MM.1S (cell line): ENCODE data around the gene CLEC3B.

Source experiments
- CTCF ChIP-seq: fragments of 300-600 bp; sonication (generic); IDR thresholded peaks from 2 replicates; pipeline ENCODE4 v1.5.1; 2016; ENCODE audit warnings: antibody characterized with exemption, low read length, mixed read lengths
- EZH2 ChIP-seq: fragments of 300-600 bp; sonication (generic); optimal IDR thresholded peaks from 2 replicates; pipeline ENCODE3; 2017; ENCODE audit warnings: low read depth, mild to moderate bottlenecking, antibody characterized with exemption, low read length, mixed read lengths
- EZH2phosphoT487 ChIP-seq: fragments of 300-600 bp; sonication (generic); IDR thresholded peaks from 2 replicates; pipeline ENCODE4 v1.6.1; 2018; ENCODE audit warnings: antibody characterized with exemption, low read length

GRCh38 chr3:45059132-45059531, 33.0 kb downstream of the CLEC3B start:
- TF ChIP-seq EZH2 (no peak), CTCF (no peak), EZH2phosphoT487 (no peak)
